22Rv1 (cell line): ENCODE measurements around the gene FBXO7.

Experiments used
- H3K27ac ChIP-seq: fragments of 450-650 bp; 2 replicates; pipeline ENCODE4 v1.5.1; 2017
- ZFX ChIP-seq: fragments of 450-650 bp; IDR thresholded peaks from 2 replicates; pipeline ENCODE4 v1.6.1; 2017; ENCODE audit warnings: antibody characterized with exemption, borderline replicate concordance
- TF ChIP-seq, protein P1 (sequence below): fragments of 450-650 bp; IDR thresholded peaks from 2 replicates; pipeline ENCODE4 v1.5.1; 2017; ENCODE audit warnings: mild to moderate bottlenecking

The FBXO7 gene

DNA sequence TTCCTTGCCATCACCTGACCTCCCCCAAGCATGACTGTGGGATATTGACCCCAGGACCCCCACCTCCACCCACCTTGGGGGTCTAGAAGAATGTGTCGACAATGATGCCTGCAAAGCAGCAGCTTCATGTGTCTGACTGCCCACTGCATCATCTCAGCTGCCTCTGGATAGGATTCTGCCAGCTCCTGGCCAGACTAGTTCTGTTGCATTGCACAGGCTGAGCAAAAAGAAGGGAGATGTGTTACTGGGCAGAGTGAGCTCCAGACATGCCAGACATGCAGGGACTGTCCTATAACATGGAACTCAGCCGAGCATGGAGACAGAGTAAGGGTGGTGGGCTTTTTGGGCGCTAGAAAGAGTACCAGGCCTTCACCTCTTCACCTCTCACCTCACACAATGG lies 36.7 kb downstream of the FBXO7 start:
- H3K27ac ChIP-seq: no peak overlapping the region
- TF ChIP-seq ZFX: no peak
- TF ChIP-seq, protein P1, sequence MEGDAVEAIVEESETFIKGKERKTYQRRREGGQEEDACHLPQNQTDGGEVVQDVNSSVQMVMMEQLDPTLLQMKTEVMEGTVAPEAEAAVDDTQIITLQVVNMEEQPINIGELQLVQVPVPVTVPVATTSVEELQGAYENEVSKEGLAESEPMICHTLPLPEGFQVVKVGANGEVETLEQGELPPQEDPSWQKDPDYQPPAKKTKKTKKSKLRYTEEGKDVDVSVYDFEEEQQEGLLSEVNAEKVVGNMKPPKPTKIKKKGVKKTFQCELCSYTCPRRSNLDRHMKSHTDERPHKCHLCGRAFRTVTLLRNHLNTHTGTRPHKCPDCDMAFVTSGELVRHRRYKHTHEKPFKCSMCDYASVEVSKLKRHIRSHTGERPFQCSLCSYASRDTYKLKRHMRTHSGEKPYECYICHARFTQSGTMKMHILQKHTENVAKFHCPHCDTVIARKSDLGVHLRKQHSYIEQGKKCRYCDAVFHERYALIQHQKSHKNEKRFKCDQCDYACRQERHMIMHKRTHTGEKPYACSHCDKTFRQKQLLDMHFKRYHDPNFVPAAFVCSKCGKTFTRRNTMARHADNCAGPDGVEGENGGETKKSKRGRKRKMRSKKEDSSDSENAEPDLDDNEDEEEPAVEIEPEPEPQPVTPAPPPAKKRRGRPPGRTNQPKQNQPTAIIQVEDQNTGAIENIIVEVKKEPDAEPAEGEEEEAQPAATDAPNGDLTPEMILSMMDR: no peak

DNA sequence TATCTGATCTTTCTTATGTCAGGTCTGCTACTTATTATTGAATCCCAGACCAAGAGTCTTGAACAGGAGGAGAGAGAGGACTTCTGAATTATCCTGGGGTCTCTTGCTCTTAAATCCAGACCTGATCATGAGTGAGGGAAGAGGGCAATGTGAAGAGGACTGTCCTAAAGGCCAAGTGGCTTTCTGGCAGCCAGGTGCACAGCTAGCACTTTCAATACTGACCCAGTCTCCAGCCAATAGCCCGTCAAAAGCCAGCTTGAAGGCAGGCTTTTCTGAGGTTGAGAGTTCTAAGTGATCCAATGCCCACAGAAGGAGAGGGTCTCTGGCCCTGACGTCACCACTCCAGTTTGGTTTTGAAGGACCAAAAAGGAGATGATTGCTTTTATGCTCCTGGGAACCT lies 37.2 kb downstream of the FBXO7 start:
- no peak overlapping the region for H3K27ac ChIP-seq
- TF ChIP-seq, protein P1: no peak
- no peak for TF ChIP-seq ZFX

DNA sequence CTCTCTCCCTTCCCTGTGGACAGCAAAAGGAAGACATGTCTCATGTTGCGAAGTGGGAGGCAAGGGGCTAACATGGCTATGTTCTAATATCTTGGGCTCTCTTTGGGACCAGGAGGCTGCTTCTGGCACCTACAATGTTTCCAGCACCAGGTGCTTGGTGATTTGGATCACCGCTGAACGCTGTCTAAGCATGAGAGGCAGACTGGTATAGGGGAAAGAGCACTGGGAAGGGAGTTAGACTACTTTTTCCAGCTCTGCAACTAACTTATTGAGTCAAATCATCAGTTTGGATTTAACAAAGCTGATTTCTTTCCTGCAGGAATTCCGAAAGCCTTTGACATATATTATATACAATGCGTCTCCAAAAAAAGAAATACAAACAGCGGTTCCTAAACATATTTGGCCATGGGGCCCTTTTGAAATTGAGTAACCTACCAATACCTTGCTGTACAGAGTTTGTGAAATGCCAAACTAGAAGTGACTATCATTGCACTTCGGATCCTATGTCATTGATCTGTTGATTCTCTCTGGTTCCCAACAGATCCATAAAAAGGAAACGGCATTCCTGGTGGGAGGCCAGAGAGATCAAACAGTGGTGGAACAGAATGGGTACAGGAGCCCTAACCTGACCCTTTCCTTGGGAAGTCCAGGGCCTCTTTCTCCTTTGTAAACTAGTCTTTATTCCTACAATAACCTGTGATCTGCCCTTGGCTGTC lies 37.8 kb downstream of the FBXO7 start:
- TF ChIP-seq, protein P1: no peak
- no peak for TF ChIP-seq ZFX

DNA sequence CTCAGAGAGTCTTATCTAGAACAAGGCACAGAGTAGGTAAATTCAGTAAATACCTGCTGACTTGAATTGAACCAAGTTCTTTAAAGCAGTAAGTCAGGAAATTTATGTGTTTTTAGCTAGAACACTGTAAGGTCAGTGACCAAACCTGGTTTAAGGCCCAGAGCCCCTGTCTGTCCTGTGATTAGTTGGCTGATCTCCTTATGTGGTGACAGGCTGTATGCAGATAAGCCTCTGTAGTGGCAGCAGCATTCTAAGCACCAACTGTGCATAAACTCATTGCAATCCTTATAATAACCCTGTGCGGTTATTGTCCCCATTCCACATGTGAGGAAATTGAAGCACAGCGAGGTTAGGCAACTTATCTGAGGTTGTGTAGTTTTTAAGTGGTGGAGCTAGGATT lies 40.5 kb downstream of the FBXO7 start:
- TF ChIP-seq, protein P1: no peak

More for the DNA sequence above, 37.8 kb downstream of the FBXO7 start:
- H3K27ac ChIP-seq: no peak overlapping the region

DNA sequence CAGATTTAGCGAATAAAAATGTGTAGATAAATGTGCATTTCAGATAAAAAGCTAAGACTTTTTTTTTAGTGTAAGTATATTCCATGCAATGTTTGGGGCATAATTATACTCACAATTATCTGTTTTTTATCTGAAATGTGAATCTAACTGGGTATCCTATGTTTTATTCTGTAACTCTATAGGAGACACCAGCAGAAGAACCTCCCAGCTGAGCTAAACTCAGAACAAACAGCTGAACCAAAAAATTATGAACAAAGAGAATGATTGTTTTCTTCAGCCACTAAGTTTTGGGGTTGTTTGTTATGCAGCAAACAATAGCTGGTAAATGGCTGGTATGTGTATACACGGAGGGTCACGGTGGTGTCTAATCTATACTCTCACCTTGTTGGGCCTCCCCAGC lies 42.9 kb downstream of the FBXO7 start:
- H3K27ac ChIP-seq: no peak overlapping the region
- TF ChIP-seq ZFX: no peak
- TF ChIP-seq, protein P1: no peak

More for the DNA sequence above, 40.5 kb downstream of the FBXO7 start:
- no peak overlapping the region for H3K27ac ChIP-seq

DNA sequence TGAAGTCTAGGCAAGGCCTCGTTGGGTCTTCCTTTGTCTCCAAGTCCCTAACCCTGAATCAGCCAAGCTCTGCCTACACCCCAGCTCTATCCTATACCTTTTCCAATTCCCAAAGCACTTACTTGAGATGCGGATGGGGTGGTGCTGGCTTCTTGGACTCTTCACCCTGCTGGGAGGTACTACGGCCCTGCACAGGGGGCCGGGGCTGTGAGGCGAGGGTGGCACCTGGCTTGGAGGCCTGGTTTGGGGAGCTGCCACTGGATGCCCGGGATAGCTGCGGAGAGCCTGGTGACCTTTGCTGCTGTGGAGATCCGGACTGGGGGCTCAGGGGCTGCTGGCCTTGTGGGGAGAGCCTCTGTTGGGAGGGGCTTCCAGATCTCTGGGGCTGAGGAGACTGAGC lies 43.3 kb downstream of the FBXO7 start:
- H3K27ac ChIP-seq: no peak overlapping the region
- TF ChIP-seq, protein P1: no peak
- TF ChIP-seq ZFX: no peak

DNA sequence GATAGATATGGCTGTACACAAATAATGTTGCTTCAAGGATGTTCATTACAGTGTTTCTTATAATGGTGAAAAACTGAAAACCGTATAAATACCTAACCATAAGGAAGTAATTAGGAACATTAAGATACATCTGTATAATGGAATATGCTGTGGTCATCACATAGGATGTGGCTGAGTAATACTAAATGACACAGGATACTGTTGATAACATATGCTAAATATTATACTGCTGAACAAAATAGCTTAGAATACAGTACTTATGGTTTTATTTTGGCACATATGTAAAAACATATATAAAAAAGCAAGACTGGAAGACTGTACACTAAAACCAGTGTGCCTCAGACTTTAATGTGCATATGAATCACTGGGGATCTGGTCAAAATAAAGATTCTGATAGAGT lies 43.8 kb downstream of the FBXO7 start:
- H3K27ac ChIP-seq: no peak overlapping the region
- TF ChIP-seq ZFX: no peak
- TF ChIP-seq, protein P1: no peak
